ENCODE measurements around the gene TAS2R1.

Gene TAS2R1

DNA sequence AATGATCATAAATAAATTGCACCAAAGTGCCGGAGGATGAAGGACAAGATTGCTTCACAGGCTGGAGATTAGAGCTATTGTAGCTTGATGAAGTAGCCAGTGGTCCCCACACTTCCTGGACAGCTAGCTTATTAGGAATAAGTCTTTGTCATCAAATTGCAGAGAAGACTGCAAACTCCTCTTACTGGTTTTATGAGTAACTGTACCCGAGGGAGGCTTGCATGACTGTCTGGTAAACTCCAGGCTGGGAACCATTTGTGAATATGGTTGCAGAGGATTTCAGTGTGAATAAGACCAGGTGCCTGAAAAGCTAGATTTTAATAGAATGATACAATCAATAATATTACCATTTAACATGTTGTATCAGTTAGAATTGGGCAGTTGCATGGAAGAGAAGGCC, 47.7 kb downstream of the TAS2R1 start:
- no peak overlapping the region for H3K4me3 ChIP-seq (ENCODE audit: low read depth, low read length)
- TF ChIP-seq, protein P1, sequence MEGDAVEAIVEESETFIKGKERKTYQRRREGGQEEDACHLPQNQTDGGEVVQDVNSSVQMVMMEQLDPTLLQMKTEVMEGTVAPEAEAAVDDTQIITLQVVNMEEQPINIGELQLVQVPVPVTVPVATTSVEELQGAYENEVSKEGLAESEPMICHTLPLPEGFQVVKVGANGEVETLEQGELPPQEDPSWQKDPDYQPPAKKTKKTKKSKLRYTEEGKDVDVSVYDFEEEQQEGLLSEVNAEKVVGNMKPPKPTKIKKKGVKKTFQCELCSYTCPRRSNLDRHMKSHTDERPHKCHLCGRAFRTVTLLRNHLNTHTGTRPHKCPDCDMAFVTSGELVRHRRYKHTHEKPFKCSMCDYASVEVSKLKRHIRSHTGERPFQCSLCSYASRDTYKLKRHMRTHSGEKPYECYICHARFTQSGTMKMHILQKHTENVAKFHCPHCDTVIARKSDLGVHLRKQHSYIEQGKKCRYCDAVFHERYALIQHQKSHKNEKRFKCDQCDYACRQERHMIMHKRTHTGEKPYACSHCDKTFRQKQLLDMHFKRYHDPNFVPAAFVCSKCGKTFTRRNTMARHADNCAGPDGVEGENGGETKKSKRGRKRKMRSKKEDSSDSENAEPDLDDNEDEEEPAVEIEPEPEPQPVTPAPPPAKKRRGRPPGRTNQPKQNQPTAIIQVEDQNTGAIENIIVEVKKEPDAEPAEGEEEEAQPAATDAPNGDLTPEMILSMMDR (IDR thresholded peaks at IDR 0.05; ENCODE audit: control insufficient read depth, extremely low read depth, insufficient read depth) = no peak
- DNase-seq (ENCODE audit: low read depth) = no peak

Measured in LNCaP clone FGC (cell line).